Endothelial cell (in vitro differentiated cells): ENCODE results near the gene HSD17B10. TPM values are rescaled to one million over a fixed set of nuclear protein-coding genes. Genes with fewer than 3 reads are reported as not detected.

Experiments used
- DNase-seq: peaks from one replicate; pipeline ENCODE4 v3.0.0; 2021; ENCODE audit warnings: low spot score
- H3K27ac Mint-ChIP-seq: one replicate; pipeline ENCODE4 v1.8.0; 2021; ENCODE audit warnings: mixed read lengths, inconsistent platforms; ENCODE audit not compliant: unreplicated experiment
- H3K27me3 Mint-ChIP-seq: one replicate; pipeline ENCODE4 v1.8.0; 2021; ENCODE audit warnings: mild to moderate bottlenecking, moderate library complexity, mixed read lengths, inconsistent platforms; ENCODE audit not compliant: unreplicated experiment
- H3K36me3 Mint-ChIP-seq: one replicate; pipeline ENCODE4 v1.8.0; 2021; ENCODE audit warnings: mild to moderate bottlenecking, low read depth, mixed read lengths, inconsistent platforms; ENCODE audit not compliant: unreplicated experiment
- H3K4me1 Mint-ChIP-seq: one replicate; pipeline ENCODE4 v1.8.0; 2021; ENCODE audit warnings: mild to moderate bottlenecking, mixed read lengths, inconsistent platforms; ENCODE audit not compliant: unreplicated experiment
- H3K4me3 Mint-ChIP-seq: one replicate; pipeline ENCODE4 v1.8.0; 2021; ENCODE audit warnings: mild to moderate bottlenecking, mixed read lengths, inconsistent platforms; ENCODE audit not compliant: unreplicated experiment
- H3K9me3 Mint-ChIP-seq: one replicate; pipeline ENCODE4 v1.8.0; 2021; ENCODE audit warnings: mixed read lengths, inconsistent platforms; ENCODE audit not compliant: unreplicated experiment
- total RNA-seq: library from RNA; stranded (reverse); fragmentation: NEBNext Ultra II Directional; extraction: Animal tissue kit (Norgen Biotek cat#: 25700); gene quantifications from one replicate; pipeline ENCODE4 v1.2.1, GENCODE V29; 2021; ENCODE audit not compliant: unreplicated experiment
- TF ChIP-seq, protein P1 (sequence below): fragments of 200-600 bp; sonication (generic); IDR thresholded peaks from one replicate; pipeline ENCODE4 v1.5.0; 2021; ENCODE audit warnings: antibody characterized with exemption; ENCODE audit not compliant: unreplicated experiment

HSD17B10 gene
- total RNA-seq, 1 donor from 2014 or later = 81.1 TPM

DNA sequence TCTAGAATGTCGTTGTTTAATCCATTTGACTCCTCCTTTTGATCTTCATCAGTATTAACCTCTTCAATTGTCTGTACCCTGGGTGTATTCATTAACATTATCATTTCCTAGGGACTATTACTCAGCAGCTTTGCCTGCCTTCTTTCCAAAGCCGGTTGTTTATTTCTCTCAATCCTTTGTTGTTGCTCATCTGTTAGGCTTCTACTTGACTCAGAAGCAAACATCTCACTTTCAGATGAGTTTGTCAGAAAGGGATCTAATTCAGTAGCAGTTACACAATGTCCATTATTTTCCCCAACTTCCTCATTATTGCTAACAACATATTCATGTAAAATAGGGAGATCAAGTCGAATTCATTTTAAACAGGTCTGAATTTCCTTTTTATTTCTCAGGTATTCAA lies 22.1 kb upstream of the HSD17B10 start:
- no peaks in the 10 kb centered on the region for H3K9me3 Mint-ChIP-seq

DNA sequence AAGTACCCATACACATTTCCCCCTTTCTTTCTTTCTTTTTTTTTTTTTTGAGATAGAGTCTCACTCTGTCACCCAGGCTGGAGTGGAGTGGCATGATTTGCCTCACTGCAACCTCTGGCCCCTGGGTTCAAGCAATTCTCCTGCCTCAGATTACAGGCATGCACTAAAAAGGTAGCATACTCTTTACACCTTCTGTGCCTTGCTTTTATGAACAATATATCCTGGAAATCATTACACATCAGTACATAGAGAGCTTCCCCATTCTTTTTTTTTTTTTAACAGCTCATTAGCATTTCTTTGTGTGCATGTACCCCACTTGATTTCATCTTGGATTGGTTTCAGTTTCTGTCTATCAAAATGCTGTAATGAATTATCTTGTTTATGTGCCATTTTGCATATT lies 18.6 kb upstream of the HSD17B10 start:
- TF ChIP-seq, protein P1, sequence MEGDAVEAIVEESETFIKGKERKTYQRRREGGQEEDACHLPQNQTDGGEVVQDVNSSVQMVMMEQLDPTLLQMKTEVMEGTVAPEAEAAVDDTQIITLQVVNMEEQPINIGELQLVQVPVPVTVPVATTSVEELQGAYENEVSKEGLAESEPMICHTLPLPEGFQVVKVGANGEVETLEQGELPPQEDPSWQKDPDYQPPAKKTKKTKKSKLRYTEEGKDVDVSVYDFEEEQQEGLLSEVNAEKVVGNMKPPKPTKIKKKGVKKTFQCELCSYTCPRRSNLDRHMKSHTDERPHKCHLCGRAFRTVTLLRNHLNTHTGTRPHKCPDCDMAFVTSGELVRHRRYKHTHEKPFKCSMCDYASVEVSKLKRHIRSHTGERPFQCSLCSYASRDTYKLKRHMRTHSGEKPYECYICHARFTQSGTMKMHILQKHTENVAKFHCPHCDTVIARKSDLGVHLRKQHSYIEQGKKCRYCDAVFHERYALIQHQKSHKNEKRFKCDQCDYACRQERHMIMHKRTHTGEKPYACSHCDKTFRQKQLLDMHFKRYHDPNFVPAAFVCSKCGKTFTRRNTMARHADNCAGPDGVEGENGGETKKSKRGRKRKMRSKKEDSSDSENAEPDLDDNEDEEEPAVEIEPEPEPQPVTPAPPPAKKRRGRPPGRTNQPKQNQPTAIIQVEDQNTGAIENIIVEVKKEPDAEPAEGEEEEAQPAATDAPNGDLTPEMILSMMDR = no peak
- no peak overlapping the region for H3K27ac Mint-ChIP-seq
- no peaks in the 10 kb centered on the region for H3K4me1 Mint-ChIP-seq
- no peaks in the 10 kb centered on the region for H3K27me3 Mint-ChIP-seq
- no peaks in the 10 kb centered on the region for H3K36me3 Mint-ChIP-seq
- H3K4me3 Mint-ChIP-seq = no peak overlapping the region
- DNase-seq = no peak
- no peaks in the 10 kb centered on the region for H3K9me3 Mint-ChIP-seq

More for the DNA sequence above, 22.1 kb upstream of the HSD17B10 start:
- Mint-ChIP-seq H3K36me3 (no peaks in the 10 kb centered on the region), H3K4me3 (no peak overlapping the region), H3K4me1 (no peaks in the 10 kb centered on the region), H3K27ac (no peak overlapping the region), H3K27me3 (no peaks in the 10 kb centered on the region)
- no peak for DNase-seq
- TF ChIP-seq, protein P1 = no peak

DNA sequence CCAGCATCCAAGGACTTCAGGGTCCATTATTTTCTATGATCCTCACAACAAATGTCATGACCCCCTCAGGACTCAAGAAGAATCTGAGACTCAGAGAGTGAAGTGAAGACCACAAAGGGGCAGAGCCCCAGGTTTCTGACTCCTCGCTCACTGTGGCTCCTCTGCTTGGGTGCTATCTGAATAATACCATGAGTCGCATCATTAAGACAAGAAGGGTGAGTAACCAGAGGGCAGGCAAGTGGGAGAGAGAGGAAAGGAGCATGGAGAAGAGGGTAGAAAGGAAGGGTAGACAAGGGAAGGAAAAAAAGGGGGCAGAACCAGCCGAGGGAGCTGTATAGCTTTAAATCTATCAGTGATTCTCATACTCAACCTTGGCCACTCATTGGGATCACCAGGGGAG lies 15.5 kb upstream of the HSD17B10 start:
- Mint-ChIP-seq H3K4me3 (no peak overlapping the region), H3K4me1 (no peaks in the 10 kb centered on the region), H3K9me3 (no peaks in the 10 kb centered on the region), H3K36me3 (no peaks in the 10 kb centered on the region), H3K27ac (no peak overlapping the region), H3K27me3 (no peaks in the 10 kb centered on the region)
- TF ChIP-seq, protein P1 = no peak
- DNase-seq = no peak

DNA sequence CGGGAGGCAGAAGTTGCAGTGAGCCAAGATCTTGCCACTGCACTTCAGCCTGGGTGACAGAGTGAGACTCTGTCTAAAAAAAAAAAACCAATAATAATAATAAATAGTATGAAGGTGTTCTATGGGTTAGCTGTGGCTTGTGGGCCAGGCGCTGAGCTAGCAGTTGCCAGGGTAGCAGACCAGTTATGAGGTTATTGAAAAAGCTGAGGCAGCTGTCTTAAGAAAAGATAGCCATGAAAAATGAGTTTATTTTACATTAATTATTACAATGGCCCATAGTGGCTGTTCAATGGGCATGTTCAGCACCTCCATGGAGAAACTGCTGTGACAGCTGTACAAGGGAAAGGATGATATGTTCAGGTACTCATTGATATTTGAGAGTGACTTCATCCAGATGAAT lies 13.3 kb upstream of the HSD17B10 start:
- H3K27me3 Mint-ChIP-seq = peaks cover 2% of the 10 kb centered on the region
- DNase-seq = no peak
- no peaks in the 10 kb centered on the region for H3K36me3 Mint-ChIP-seq
- no peak overlapping the region for H3K4me3 Mint-ChIP-seq
- TF ChIP-seq, protein P1 = no peak
- H3K9me3 Mint-ChIP-seq = no peaks in the 10 kb centered on the region
- H3K4me1 Mint-ChIP-seq = no peaks in the 10 kb centered on the region
- no peak overlapping the region for H3K27ac Mint-ChIP-seq

DNA sequence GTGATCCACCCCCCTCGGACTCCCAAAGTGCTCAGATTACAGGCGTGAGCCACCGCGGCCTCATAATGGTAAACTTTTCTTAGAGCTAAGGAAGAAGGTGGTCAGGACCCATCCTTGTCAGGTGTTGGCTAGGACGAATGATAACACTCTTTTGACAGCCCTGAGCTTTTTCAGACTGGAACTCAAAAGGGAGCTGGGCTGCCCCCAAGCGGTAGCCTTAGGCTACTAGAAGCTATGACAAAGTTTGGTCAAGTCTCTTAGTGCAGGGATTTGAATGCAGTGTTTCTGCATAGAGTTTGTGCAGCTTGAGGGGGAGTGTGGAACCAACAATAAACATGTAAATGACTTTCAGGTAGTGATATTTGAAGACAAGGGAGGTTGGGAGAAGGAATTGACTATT lies 11.8 kb upstream of the HSD17B10 start:
- TF ChIP-seq, protein P1 = peak; percentile 31
- no peaks in the 10 kb centered on the region for H3K4me1 Mint-ChIP-seq
- no peak overlapping the region for H3K4me3 Mint-ChIP-seq
- H3K27me3 Mint-ChIP-seq = peaks cover 2% of the 10 kb centered on the region
- no peaks in the 10 kb centered on the region for H3K9me3 Mint-ChIP-seq
- no peak overlapping the region for H3K27ac Mint-ChIP-seq
- no peaks in the 10 kb centered on the region for H3K36me3 Mint-ChIP-seq
- peak; percentile 36 for DNase-seq
